A673 (cell line): ENCODE results near the gene SERTAD2. TPM values are rescaled to one million over a fixed set of nuclear protein-coding genes. Genes with fewer than 3 reads are reported as not detected.
A peak's percentile ranks its signal among the peaks of the same experiment; 100 is the strongest.

Experiments
- BruUV-seq: library from RNA; stranded (reverse); fragments of 400-500 nt; replicated peaks from 2 replicates; lab custom pipeline; 2021; lab: Mats Ljungman, UMichigan
- CTCF ChIA-PET: fragments of 300-600 bp; sonication (Branson Sonifier 250); formaldehyde crosslinking; loops from one replicate; lab custom pipeline; 2022; ENCODE audit warnings: antibody characterized with exemption; lab: Charles Lee
- POLR2A ChIA-PET: fragments of 300-600 bp; sonication (Branson Sonifier 250); formaldehyde crosslinking; loops from one replicate; lab custom pipeline; 2022; ENCODE audit warnings: antibody characterized with exemption; ENCODE audit not compliant: low non-redundant PET; lab: Charles Lee
- DNase-seq: peaks from one replicate; pipeline ENCODE4 v3.0.0-alpha.2; 2015; ENCODE audit warnings: low spot score
- H3K27ac ChIP-seq: fragments of 200-600 bp; sonication (generic); 2 replicates; pipeline ENCODE4 v1.5.1; 2016; ENCODE audit warnings: mixed run types, low read depth, mild to moderate bottlenecking, mixed read lengths, antibody characterized with exemption, low read length; ENCODE audit not compliant: poor library complexity, severe bottlenecking
- H3K27me3 ChIP-seq: fragments of 200-600 bp; sonication (generic); replicated peaks from 2 replicates; pipeline ENCODE4 v1.6.1; 2017; ENCODE audit warnings: mixed run types, low read depth, mild to moderate bottlenecking, mixed read lengths, antibody characterized with exemption, low read length; ENCODE audit not compliant: insufficient read depth, poor library complexity
- H3K36me3 ChIP-seq: fragments of 200-600 bp; sonication (generic); 2 replicates; pipeline ENCODE4 v1.6.1; 2016; ENCODE audit warnings: mixed run types, mild to moderate bottlenecking, mixed read lengths, antibody characterized with exemption, low read length; ENCODE audit not compliant: insufficient read depth, poor library complexity, severe bottlenecking
- H3K4me1 ChIP-seq: fragments of 200-600 bp; sonication (generic); 2 replicates; pipeline ENCODE4 v1.6.1; 2017; ENCODE audit warnings: mixed run types, mild to moderate bottlenecking, mixed read lengths, antibody characterized with exemption, low read length; ENCODE audit not compliant: insufficient read depth, poor library complexity, severe bottlenecking
- H3K4me3 ChIP-seq: fragments of 200-600 bp; sonication (generic); 2 replicates; pipeline ENCODE4 v1.5.1; 2016; ENCODE audit warnings: low read depth, mixed run types, mild to moderate bottlenecking, mixed read lengths, low read length; ENCODE audit not compliant: poor library complexity, severe bottlenecking
- H3K9me3 ChIP-seq: fragments of 200-600 bp; sonication (generic); 2 replicates; pipeline ENCODE4 v1.6.1; 2016; ENCODE audit warnings: mixed run types, low read depth, mild to moderate bottlenecking, mixed read lengths, antibody characterized with exemption, low read length; ENCODE audit not compliant: poor library complexity, severe bottlenecking
- EZH2 ChIP-seq: fragments of 200-600 bp; sonication (generic); IDR thresholded peaks from 2 replicates; pipeline ENCODE4 v1.6.1; 2017; ENCODE audit warnings: borderline replicate concordance, low read depth, mild to moderate bottlenecking, mixed read lengths, antibody characterized with exemption, low read length; ENCODE audit not compliant: poor library complexity, severe bottlenecking
- intact Hi-C: fragments of 100-400 bp; cut with micrococcal nuclease; formaldehyde crosslinking; loops from one replicate; pipeline ENCODE4 v1.10.0; 2022; ENCODE audit not compliant: unreplicated experiment
- total RNA-seq: library from RNA; stranded (reverse); gene quantifications from 2 replicates; pipeline ENCODE4 v1.2.3, GENCODE V29; 2021
- TF ChIP-seq, protein P1 (sequence below): fragments of 300-800, 200-600 bp; sonication (generic); conservative IDR thresholded peaks from 2 replicates; pipeline ENCODE4 v1.5.1; 2017; ENCODE audit warnings: low read depth, mild to moderate bottlenecking, antibody characterized with exemption, low read length, moderate library complexity, mixed read lengths

Gene SERTAD2
- total RNA-seq, 1 experiment from 2014 or later, result 22.2 TPM

DNA sequence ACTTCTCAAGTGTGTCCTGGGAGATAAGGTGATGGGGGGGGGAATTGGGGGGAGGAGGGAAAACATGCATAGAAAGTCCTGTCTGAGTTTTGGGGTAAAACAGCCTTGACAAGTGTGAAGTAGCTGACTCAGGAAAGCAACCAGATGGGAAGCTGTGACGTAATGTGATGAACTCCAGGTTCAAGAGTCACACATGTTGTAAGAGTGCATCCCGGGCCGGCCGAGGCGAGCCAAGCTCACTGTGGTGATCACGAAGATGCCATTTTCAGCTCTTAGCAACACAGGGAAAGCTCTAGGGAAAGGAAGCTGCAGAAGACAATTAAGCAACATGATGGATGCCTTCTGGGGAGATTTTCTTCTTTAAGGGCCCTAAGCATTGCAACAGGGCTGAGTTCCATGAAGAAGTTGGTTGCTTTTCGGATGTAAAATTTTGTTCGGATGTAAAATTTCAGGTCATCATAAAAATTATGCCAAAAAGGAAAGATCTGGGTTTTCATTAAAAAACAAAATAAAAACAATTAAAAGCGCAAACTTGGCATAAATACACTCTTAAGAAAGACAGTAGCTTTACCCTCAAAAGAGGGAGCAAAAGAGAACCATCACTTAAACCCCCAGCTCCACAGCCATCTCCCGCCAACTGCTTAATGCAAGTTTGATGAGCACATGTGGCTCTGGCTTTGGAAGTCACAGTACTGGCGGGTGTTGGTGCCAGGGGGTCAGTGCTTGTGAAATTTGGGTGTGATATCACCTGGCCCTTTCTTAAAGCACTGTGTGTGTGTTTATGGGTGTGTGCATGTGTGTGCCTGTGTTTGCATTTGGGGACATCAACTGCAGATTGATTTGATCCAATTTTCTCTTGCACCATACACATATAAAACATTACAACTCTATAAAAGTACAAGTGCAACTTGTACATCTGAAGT, 19.1 kb downstream of the SERTAD2 start:
- no peak overlapping the region for H3K4me3 ChIP-seq
- intact Hi-C loops, result no loop called here
- H3K4me1 ChIP-seq, result peaks cover 38% of the 10 kb centered on the region
- H3K36me3 ChIP-seq, result peaks cover 22% of the 10 kb centered on the region
- no peak overlapping the region for H3K27ac ChIP-seq
- POLR2A ChIA-PET, result interaction anchor here (1.1 kb wide), 1 partner anchor 219 kb away, joined by 5 read pairs; no protein-coding TSS in a partner anchor
- TF ChIP-seq, protein P1, sequence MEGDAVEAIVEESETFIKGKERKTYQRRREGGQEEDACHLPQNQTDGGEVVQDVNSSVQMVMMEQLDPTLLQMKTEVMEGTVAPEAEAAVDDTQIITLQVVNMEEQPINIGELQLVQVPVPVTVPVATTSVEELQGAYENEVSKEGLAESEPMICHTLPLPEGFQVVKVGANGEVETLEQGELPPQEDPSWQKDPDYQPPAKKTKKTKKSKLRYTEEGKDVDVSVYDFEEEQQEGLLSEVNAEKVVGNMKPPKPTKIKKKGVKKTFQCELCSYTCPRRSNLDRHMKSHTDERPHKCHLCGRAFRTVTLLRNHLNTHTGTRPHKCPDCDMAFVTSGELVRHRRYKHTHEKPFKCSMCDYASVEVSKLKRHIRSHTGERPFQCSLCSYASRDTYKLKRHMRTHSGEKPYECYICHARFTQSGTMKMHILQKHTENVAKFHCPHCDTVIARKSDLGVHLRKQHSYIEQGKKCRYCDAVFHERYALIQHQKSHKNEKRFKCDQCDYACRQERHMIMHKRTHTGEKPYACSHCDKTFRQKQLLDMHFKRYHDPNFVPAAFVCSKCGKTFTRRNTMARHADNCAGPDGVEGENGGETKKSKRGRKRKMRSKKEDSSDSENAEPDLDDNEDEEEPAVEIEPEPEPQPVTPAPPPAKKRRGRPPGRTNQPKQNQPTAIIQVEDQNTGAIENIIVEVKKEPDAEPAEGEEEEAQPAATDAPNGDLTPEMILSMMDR, result no peak
- no peak for TF ChIP-seq EZH2
- TSS peak; percentile 6 for BruUV-seq
- CTCF ChIA-PET, result no interaction called here
- H3K27me3 ChIP-seq, result no peaks in the 10 kb centered on the region
- no peaks in the 10 kb centered on the region for H3K9me3 ChIP-seq
- DNase-seq, result no peak

DNA sequence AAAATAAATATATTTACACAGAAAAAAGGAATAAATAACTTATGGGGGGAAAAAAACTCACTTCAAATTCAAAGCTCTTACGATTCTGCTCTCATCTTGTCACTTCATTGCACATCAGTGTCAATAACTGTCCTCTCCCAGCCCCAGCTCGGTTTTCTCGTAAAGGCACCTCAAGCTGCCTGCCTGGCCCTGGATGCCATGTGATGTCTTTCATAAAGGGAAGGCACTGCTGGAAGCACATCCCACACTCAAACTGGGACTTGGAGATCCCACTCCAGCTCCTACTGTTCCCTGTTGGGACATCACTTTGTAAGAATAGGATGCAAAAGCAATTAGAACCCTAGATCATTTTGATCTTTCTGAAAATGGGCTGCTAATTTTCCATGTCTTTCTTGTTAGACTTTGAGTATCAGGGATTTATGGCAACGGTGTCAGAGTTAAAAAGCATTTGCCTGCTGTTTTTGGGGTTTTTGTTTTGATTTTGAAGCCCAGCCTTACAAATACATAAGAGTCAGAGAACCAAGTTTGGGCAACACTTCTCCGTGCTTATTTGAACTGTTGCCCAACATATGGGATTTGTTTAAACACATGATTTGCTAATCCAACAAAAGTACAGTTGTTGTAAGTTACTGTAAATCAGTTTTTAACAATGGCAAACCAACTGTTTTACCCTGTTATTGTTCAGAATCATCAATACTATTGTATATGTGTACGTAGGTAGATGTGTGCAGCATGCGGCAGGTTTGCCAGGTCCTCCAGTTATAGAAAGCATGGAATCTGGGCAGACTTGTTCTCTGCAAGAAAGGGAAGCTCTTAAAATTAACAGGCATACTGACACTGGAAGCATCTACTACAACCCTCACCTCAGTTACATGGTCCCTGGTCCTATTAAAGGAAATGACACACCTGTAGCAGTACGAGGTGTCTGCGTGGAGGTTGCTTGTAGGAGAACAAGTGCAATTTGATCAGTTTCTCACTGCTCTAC, 20.6 kb downstream of the SERTAD2 start:
- Histone ChIP-seq H3K9me3 (no peaks in the 10 kb centered on the region), H3K27ac (peak overlapping the region; percentile 40), H3K4me1 (peaks cover 30% of the 10 kb centered on the region), H3K36me3 (peaks cover 22% of the 10 kb centered on the region), H3K4me3 (no peak overlapping the region), H3K27me3 (no peaks in the 10 kb centered on the region)
- intact Hi-C loops, result no loop called here
- DNase-seq, result no peak
- TSS peak; percentile 9 for BruUV-seq
- ChIA-PET CTCF (interaction anchor here (0.6 kb wide), 1 partner anchor 13 kb away, joined by 3 read pairs; no protein-coding TSS in a partner anchor), POLR2A (no interaction called here)
- no peak for TF ChIP-seq EZH2
- TF ChIP-seq, protein P1, result no peak

DNA sequence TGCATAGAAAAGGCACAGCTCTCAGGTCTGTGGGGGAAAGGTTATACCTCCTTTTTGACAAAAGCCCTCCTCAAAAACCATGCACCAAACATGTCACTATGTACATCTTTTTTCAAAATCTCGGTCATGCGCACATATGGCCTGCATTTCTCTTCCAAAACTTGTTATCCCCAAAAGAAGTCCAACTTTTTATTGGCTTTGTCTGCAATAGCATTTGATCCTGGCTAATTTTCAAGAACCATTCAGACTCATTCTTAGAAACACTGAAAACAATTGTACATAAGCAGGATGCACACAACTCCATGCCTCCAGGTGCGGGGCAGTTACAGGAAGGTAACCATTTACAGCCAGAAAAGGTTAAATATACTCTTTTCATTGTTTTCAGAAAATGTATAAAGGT, 21.9 kb downstream of the SERTAD2 start:
- Histone ChIP-seq H3K4me3 (no peak overlapping the region), H3K4me1 (peaks cover 17% of the 10 kb centered on the region), H3K27me3 (no peaks in the 10 kb centered on the region), H3K27ac (no peak overlapping the region), H3K36me3 (peaks cover 22% of the 10 kb centered on the region), H3K9me3 (no peaks in the 10 kb centered on the region)
- TF ChIP-seq, protein P1, result no peak
- TF ChIP-seq EZH2, result no peak
- intact Hi-C loops, result no loop called here
- POLR2A ChIA-PET, result interaction anchor here (0.6 kb wide), 1 partner anchor 61 kb away, joined by 22 read pairs; no protein-coding TSS in a partner anchor
- CTCF ChIA-PET, result no interaction called here
- BruUV-seq, result no TSS peak
- no peak for DNase-seq
